Measurements from ENCODE around the gene ITGB5.
"Not testable (repeated sequence)": the region's sequence is repeated elsewhere in the genome, so short reads cannot be mapped to it uniquely, and the experiment has no call there.

ITGB5 gene

DNA sequence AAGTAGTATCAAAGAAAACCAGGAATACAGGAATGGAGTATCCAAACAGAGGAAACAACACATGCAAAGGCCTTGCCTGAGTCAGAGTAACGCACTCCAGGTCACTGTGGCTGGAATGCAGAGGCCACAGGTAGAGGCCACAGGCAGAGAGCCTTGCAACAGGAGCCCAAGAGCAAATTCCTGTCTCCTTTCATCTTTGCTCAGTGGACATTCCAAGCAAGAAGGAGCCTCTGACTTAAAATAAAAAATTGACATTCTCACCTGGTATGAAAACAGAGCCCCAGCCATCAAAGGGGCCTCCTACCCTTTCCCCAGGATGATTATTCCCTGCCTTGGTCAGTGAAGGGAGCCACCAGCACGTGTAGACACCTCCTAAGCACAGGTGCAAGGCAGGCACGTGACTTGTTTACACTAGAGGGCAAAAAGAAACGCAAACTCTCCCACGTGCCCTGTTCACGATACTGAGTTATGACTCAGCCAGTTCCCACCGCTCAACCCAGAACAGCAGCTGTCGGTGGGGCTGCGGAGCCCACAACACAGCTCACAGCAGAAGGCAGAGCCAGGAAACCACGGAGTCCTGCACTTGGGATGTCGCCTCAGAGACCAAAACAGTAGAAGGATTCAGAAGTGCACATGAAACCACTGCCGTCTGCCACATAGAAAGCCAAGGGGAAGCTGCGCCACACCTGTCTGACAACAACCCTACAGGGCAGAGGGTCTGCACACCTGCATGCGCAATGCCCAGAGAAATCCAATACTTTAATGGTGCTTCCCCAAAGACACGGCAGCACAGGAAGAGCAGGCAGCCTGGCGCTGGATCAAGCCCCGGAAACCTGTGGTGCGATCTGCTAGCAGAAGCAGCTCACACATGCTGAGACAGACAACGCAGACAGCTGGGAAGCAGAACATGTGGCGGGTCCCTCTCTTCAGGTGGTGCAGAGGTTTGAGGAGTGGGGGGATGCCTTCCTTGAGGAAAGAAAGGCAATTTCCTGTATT, 52.1 kb downstream of the ITGB5 start:
- DNase-seq (ENCODE audit: low read depth in 2 of 2), result peak; percentile 4 to 28

DNA sequence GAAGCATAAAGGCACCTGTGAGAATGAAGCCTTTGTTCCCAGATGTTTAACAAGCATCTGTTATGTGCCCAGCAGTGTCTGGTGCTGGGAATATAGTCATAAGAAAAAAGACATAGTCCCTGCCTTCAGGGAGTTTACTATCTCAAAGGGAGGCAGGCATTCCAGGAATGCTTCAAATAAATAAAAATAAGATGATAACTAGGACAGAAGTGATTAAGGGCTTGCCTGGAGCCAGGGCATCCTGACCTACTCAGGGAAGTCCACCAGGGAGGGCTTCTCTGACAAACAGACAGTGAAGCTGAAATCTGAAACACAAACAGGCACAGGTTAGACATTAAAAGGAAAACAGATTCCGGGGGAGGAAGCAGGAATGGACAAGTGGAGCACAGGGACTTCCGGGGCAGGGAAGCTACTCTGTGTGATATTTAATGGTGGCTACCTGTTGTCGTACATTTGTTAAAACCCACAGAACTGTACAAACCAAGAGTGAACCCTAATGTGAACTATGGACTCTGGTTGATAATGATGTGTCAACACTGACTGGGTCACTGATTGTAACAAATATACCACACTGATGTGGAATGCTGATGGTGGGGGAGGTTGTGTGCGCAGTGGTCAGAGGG, 53.3 kb downstream of the ITGB5 start:
- DNase-seq (ENCODE audit: low read depth in 2 of 2), result no peak

- DNase-seq (ENCODE audit: low read depth in 2 of 2), result no peak
Observed at GRCh38 chr3:124832782-124833709, 54.1 kb downstream of the ITGB5 start.

- no peak for DNase-seq (ENCODE audit: low read depth in 2 of 2)
Observed at GRCh38 chr3:124831628-124832199, 55.5 kb downstream of the ITGB5 start.

GRCh38 chr3:124829819-124830554, 57.2 kb downstream of the ITGB5 start:
- no peak for DNase-seq (ENCODE audit: low read depth in 2 of 2)

- DNase-seq (ENCODE audit: low read depth in 2 of 2), result no peak
Observed at GRCh38 chr3:124829178-124829818, 57.9 kb downstream of the ITGB5 start.

DNA sequence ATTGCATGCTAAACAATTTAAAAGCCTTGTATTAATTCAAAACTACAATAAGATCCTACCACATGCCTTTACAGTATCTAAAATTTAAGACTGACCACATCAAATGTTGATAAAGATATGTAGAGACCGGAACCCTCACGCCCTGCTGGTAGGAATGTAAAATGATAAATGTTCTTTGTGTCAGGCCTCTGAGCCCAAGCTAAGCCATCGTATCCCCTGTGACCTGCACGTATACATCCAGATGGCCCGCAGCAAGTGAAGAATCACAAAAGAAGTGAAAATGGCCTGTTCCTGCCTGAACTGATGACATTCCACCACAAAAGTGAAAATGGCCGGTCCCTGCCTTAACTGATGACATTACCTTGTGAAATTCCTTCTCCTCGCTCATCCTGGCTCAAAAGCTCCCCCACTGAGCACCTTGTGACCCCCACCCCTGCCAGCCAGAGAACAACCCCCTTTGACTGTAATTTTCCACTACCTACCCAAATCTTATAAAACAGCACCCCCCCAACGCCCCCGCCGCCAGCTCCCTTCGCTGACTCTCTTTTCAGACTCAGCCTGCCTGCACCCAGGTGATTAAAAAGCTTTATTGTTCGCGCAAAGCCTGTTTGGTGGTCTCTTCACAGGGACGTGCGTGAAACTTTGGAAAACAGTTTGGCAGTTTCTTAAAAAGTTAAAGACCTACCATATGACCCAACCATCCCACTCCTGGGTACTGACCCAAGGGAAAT, 59.5 kb downstream of the ITGB5 start:
- not testable (repeated sequence) for DNase-seq (ENCODE audit: low read depth in 2 of 2)

GRCh38 chr3:124826703-124827102, 60.5 kb downstream of the ITGB5 start:
- no peak for DNase-seq (ENCODE audit: low read depth in 2 of 2)

GRCh38 chr3:124824286-124824915, 62.8 kb downstream of the ITGB5 start:
- no peak for DNase-seq (ENCODE audit: low read depth in 2 of 2)

DNA sequence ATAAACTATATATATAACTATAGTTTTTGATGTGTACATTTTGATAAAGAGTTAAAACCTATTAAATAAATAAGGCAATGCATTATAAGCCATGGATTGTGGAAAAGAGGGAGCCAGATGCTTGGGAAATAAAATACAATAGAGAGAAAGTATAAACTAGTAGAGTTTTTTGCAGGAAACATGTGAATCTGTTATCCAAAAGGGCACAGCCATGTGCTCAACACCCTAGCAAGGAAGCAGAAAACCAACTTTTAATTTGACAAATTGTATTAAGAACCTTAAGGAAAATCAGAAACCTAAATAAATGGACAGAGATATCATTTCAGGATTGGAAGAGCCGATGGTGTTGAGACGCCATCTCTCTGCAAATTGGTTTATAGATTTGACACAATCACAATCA, 63.5 kb downstream of the ITGB5 start:
- no peak for DNase-seq (ENCODE audit: low read depth in 2 of 2)

DNA sequence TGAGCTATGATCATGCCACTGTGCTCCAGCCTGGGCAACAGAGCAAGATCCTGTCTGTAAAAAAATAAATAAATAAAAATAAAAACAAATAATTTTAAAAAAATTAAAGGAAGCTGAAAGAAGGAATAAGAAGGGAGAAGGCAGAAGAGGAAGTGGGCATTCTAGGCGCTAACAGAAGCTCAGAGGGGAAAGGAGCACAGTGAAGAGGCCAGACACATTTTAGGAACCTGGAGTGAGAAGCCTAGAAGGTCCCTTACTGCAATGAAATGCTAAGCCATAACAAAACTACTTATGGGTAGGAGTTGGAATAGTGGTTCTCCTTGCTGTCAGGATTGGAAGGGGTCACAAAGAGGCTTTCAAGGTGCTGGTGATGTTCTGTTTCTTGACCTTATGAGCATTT, 64.0 kb downstream of the ITGB5 start:
- DNase-seq (ENCODE audit: low read depth in 2 of 2), result no peak

GRCh38 chr3:124821356-124821755, 65.8 kb downstream of the ITGB5 start:
- no peak for DNase-seq (ENCODE audit: low read depth in 2 of 2)

DNA sequence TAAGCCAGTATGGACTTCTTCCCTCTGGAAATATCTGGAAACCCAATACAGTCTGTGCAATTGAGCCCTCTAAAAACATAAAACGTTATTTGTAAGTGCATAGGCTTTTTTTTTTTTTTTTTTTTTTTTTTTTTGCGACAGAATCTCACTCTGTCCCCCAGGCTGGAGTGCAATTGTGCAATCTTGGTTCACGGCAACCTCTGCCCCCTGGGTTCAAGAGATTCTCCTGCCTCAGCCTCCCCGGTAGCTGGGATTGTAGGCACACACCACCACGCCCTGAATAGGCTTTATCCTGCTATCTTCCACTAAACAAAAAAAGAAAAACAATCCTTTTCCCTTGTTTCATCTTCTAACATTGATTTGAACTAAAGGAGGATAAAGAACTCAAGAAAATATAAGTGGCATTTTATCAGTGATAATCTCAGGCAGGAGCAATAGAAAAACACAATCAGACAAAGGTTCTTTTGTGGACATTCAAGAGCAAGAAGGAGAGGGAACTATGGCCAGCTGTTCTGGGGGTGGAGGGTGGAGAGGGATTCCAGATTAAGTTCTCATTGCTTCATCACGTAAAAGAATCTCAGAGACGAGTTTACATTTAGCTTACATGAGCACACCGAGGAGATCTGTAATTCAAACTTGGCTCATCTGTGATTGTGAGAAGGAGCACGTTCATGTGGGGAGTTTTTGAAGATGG, 68.6 kb downstream of the ITGB5 start:
- DNase-seq (ENCODE audit: low read depth in 2 of 2), result no peak

DNA sequence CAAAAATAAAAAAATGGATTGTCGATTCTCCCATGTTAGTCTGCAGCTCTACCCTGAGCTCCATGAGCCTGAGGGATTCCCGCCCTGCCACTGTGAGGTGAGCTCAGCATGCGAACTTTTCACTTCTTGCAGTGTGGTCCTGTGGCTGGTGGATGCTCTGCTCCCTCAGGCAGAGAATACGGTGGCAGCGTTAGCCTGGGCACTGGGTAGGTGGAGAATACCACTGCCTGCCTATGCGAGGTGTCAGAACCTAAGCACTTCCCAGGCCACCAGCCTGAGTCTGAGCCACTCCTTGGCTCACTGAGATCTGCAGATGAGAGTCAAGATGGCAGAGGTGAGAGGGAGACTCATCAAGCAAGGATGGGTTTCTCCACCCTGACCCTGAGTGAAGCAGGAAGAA, 70.1 kb downstream of the ITGB5 start:
- no peak for DNase-seq (ENCODE audit: low read depth in 2 of 2)

DNA sequence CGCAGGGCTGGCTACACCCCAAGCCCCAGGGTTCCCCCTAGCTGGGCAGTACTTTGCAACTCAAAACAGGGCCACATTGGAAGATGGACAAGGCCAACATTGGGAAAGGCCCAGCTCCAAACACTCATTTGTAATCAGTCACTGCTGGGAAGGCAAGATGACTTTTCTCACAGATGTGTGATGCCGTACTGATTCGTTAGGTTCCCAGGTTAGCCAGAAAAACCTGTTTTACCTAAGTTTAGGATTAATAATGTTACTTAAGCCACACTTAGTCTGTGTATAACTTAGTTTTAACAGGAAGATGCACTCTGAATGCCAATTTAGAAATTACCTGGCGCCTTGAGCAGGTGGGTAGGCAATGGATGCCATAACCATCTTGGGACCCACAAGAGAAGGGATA, 71.0 kb downstream of the ITGB5 start:
- no peak for DNase-seq (ENCODE audit: low read depth in 2 of 2)

GRCh38 chr3:124815781-124816180, 71.4 kb downstream of the ITGB5 start:
- DNase-seq (ENCODE audit: low read depth in 2 of 2), result no peak

- no peak for DNase-seq (ENCODE audit: low read depth in 2 of 2)
Observed at GRCh38 chr3:124814620-124815421, 72.3 kb downstream of the ITGB5 start.

DNA sequence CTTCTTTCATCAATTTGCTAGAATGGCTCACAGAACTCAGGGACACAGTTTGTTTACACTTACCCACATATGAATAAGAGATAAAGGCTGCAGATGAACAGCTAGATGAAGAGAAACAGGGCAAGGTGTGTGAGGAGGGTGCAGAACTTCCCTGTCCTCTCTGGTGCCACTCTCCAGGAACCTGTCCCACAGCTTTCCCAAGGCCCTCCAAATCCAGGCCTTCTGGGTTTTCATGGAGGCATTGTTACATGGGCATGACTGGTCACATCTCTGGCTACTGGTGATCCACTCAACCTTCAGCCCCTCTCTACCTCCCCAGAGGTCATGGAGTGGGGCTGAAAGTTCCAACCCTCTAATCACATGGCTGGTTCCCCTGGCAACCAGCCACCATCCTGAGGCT, 73.6 kb downstream of the ITGB5 start:
- DNase-seq (ENCODE audit: low read depth in 2 of 2), result no peak
